Measurements from ENCODE around the gene CCND3. TPM values are rescaled to one million over a fixed set of nuclear protein-coding genes. Genes with fewer than 3 reads are reported as not detected.

The CCND3 gene
- polyA plus RNA-seq, 2 donors, result 24.6 to 30.4 TPM

DNA sequence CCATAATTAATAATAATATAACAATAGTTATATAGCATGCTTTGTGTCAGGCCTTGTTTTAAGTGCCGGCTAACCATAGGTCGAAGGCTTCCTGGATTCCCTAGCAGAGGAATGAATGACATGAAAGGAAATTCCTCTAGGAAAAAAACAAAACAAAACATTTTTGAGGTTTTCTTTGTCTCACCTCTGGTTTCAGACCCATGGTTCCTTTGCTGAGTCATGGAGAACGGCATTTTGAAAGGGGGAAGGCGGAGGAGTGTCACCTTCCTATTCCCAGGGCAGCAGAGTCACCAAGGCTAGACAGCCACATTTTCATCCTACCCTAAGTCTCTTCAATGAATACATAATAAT, 25.3 kb upstream of the CCND3 start:
- H3K27ac ChIP-seq (ENCODE audit: low read depth in 2 of 2, low read length in 1 of 2), result no peak overlapping the region
- H3K27me3 ChIP-seq (ENCODE audit: control insufficient read depth in 1 of 2, insufficient read depth in 2 of 2, low read length in 2 of 2), result no peaks in the 10 kb centered on the region
- no peaks in the 10 kb centered on the region for H3K36me3 ChIP-seq (ENCODE audit: control insufficient read depth in 2 of 2, insufficient read depth in 2 of 2, low read length in 1 of 2)
- 65 to 81% methylated on average over 4 of the region's 4 CpGs for WGBS, 2 donors
- H3K9me3 ChIP-seq (ENCODE audit: control insufficient read depth in 2 of 2, insufficient read depth in 1 of 2, low read depth in 1 of 2, low read length in 1 of 2), result no peaks in the 10 kb centered on the region
- no peak overlapping the region for H3K4me3 ChIP-seq (ENCODE audit: low read depth in 1 of 2, low read length in 2 of 2)
- H3K4me1 ChIP-seq (ENCODE audit: control insufficient read depth in 2 of 2, insufficient read depth in 2 of 2, low read length in 1 of 2), result peaks cover 0 to 2% of the 10 kb centered on the region in 2 donors

DNA sequence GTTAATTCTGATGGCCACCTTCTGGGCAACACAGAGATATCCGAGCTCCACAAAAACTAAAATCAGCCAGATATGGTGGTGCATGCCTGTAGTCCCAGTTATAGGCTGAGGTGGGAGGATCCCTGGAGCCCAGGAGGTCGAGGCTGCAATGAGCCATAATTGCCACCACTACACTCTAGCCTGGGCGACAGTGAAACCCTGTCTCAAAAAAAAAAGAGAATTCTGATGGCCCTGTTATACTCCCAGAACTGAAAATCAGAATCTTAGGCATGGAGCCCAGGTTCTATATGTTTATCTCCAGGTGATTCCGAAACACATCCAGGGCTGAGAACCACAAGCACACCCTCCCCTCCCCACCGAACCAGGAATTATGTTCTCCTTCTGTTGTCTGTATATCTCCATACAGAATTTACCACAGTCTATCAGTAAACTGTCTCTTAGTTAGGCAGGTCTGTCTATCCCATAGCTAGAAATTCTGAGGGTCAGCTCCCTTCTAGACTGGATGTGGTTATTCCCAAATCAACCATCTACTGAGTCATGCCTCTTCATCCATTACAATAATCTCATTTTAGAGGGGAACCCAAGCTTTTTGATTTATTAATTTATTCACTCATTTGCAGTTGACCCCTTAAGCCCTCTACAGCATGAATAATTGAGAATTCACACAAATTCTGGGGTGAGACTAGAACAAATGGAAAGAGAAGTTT, 24.8 kb upstream of the CCND3 start:
- no peaks in the 10 kb centered on the region for H3K27me3 ChIP-seq (ENCODE audit: control insufficient read depth in 1 of 2, insufficient read depth in 2 of 2, low read length in 2 of 2)
- H3K27ac ChIP-seq (ENCODE audit: low read depth in 2 of 2, low read length in 1 of 2), result no peak overlapping the region
- no peak overlapping the region for H3K4me3 ChIP-seq (ENCODE audit: low read depth in 1 of 2, low read length in 2 of 2)
- no peaks in the 10 kb centered on the region for H3K9me3 ChIP-seq (ENCODE audit: control insufficient read depth in 2 of 2, insufficient read depth in 1 of 2, low read depth in 1 of 2, low read length in 1 of 2)
- peaks cover 0 to 2% of the 10 kb centered on the region in 2 donors for H3K4me1 ChIP-seq (ENCODE audit: control insufficient read depth in 2 of 2, insufficient read depth in 2 of 2, low read length in 1 of 2)
- WGBS, 2 donors, result 73 to 85% methylated on average over 4 to 5 of the region's 5 CpGs
- H3K36me3 ChIP-seq (ENCODE audit: control insufficient read depth in 2 of 2, insufficient read depth in 2 of 2, low read length in 1 of 2), result no peaks in the 10 kb centered on the region

DNA sequence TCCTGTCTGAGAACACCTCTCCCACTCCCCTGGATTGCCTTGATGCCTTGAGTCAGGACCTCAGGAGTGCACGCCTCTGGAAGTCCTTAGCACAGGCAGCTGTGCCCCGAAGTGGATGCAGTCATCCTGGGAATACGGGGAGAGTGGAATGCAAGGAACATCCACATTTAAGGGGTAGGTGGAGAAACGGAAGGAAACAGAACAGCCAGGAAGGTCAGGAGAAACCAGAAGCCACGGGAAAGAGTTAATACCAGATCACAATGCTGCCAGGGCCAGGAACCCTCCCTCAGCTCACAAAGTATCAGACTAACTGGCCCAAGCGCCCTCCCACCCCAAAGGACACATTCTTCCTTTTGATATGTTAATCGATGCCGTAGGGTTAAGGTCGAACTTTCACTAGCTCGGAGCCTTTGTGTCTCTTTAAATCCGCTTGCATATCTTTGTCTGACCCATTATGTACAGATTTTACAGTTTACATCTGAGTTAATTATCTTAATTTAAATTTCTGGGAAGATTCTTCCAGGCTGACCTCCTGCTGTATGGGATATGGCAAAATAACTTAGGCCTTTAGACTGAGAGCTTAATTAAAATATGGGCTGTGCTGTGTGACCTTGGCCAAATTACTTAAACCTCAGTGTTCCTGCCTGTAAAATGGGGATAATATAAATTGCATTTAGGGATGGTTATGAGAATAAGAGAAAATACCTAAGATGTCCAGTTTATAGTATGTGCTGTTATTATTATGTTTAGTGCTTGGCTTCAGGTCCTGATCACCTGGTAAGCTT, 24.0 kb upstream of the CCND3 start:
- WGBS, 2 donors, result 69 to 77% methylated on average over 11 of the region's 11 CpGs
- no peaks in the 10 kb centered on the region for H3K9me3 ChIP-seq (ENCODE audit: control insufficient read depth in 2 of 2, insufficient read depth in 1 of 2, low read depth in 1 of 2, low read length in 1 of 2)
- H3K27me3 ChIP-seq (ENCODE audit: control insufficient read depth in 1 of 2, insufficient read depth in 2 of 2, low read length in 2 of 2), result no peaks in the 10 kb centered on the region
- H3K27ac ChIP-seq (ENCODE audit: low read depth in 2 of 2, low read length in 1 of 2), result no peak overlapping the region
- peaks cover 0 to 2% of the 10 kb centered on the region in 2 donors for H3K4me1 ChIP-seq (ENCODE audit: control insufficient read depth in 2 of 2, insufficient read depth in 2 of 2, low read length in 1 of 2)
- H3K4me3 ChIP-seq (ENCODE audit: low read depth in 1 of 2, low read length in 2 of 2), result no peak overlapping the region
- no peaks in the 10 kb centered on the region for H3K36me3 ChIP-seq (ENCODE audit: control insufficient read depth in 2 of 2, insufficient read depth in 2 of 2, low read length in 1 of 2)

DNA sequence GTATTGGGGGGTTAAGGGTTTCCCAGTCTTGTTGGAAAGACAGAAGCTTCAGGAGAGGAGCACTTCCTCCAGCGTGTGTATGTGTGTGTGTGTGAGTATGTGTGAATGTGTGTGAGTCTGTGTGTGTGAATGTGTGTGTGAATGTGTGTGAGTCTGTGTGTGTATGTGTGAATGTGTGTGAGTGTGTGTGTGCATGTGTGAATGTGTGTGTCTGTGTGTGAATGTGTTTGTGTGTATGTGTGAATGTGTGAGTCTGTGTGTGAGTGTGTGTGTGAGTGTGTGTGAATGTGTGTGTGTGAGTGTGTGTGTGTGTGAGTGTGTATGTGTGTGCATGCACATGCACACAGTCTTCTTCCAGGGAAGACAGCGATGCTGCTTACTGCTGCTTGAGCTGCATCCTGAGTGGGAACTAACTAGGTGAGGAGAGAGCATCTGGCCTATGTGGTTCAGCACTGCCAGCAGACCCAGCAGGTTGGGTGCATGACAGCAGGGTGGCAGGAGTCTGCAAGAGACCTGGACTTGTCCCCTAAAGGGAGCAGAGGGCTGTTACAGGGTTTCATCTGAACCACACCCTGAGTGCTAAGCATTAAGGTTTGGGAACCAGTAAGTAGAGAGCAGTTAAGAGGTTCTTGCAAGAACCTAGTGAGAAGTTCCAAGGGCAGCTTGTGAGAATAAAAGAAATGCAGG, 22.7 kb upstream of the CCND3 start:
- Histone ChIP-seq H3K36me3 (ENCODE audit: control insufficient read depth in 2 of 2, insufficient read depth in 2 of 2, low read length in 1 of 2) (no peaks in the 10 kb centered on the region), H3K27me3 (ENCODE audit: control insufficient read depth in 1 of 2, insufficient read depth in 2 of 2, low read length in 2 of 2) (no peaks in the 10 kb centered on the region), H3K27ac (ENCODE audit: low read depth in 2 of 2, low read length in 1 of 2) (no peak overlapping the region), H3K9me3 (ENCODE audit: control insufficient read depth in 2 of 2, insufficient read depth in 1 of 2, low read depth in 1 of 2, low read length in 1 of 2) (no peaks in the 10 kb centered on the region), H3K4me3 (ENCODE audit: low read depth in 1 of 2, low read length in 2 of 2) (no peak overlapping the region), H3K4me1 (ENCODE audit: control insufficient read depth in 2 of 2, insufficient read depth in 2 of 2, low read length in 1 of 2) (peaks cover 0 to 2% of the 10 kb centered on the region in 2 donors)
- WGBS, 2 donors, result 72 to 78% methylated on average over 2 of the region's 2 CpGs

DNA sequence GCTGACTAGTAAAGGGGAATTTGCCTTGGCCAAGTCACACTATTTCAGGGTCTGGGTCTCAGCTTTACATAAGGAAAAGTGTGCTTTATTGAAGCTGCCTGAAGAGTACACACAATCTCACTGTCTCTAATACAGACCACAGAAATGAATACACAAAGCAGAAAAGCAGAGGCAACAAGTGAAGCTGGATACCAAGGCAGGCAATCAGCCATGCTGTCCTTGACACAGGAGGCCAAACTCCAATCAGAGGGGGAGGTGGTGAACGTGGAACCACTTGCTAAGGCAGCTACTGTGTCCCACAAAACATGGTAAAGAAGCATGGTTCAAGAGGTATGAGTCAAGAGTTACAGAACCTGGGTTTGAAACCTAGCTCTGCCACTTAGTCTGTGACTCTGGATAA, 21.8 kb upstream of the CCND3 start:
- peaks cover 0 to 2% of the 10 kb centered on the region in 2 donors for H3K4me1 ChIP-seq (ENCODE audit: control insufficient read depth in 2 of 2, insufficient read depth in 2 of 2, low read length in 1 of 2)
- no peaks in the 10 kb centered on the region for H3K27me3 ChIP-seq (ENCODE audit: control insufficient read depth in 1 of 2, insufficient read depth in 2 of 2, low read length in 2 of 2)
- H3K9me3 ChIP-seq (ENCODE audit: control insufficient read depth in 2 of 2, insufficient read depth in 1 of 2, low read depth in 1 of 2, low read length in 1 of 2), result no peaks in the 10 kb centered on the region
- no peak overlapping the region for H3K27ac ChIP-seq (ENCODE audit: low read depth in 2 of 2, low read length in 1 of 2)
- no peak overlapping the region for H3K4me3 ChIP-seq (ENCODE audit: low read depth in 1 of 2, low read length in 2 of 2)
- no peaks in the 10 kb centered on the region for H3K36me3 ChIP-seq (ENCODE audit: control insufficient read depth in 2 of 2, insufficient read depth in 2 of 2, low read length in 1 of 2)
- 53 to 57% methylated on average over 1 of the region's 1 CpG for WGBS, 2 donors

DNA sequence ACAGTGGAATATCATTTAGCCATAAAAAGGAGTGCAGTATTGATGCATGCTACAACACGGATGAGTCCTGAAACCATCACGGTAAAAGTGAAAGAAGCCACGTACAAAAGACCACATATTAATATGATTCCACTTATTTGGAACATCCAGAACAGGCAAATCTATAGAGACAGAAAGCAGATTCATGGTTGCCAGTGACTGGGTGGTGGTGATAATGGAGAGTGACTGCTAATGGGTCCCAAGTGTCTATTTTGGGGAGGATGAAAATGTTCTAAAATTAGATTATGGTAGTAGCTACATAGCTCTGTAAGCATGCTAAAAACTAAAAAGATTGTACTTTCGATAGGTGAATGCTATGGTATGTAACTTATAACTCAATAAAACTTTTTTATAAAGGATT, 18.4 kb upstream of the CCND3 start:
- no peak overlapping the region for H3K27ac ChIP-seq (ENCODE audit: low read depth in 2 of 2, low read length in 1 of 2)
- no peaks in the 10 kb centered on the region for H3K9me3 ChIP-seq (ENCODE audit: control insufficient read depth in 2 of 2, insufficient read depth in 1 of 2, low read depth in 1 of 2, low read length in 1 of 2)
- 93 to 95% methylated on average over 4 of the region's 4 CpGs for WGBS, 2 donors
- no peaks in the 10 kb centered on the region for H3K27me3 ChIP-seq (ENCODE audit: control insufficient read depth in 1 of 2, insufficient read depth in 2 of 2, low read length in 2 of 2)
- H3K4me1 ChIP-seq (ENCODE audit: control insufficient read depth in 2 of 2, insufficient read depth in 2 of 2, low read length in 1 of 2), result peaks cover 0 to 2% of the 10 kb centered on the region in 2 donors
- no peak overlapping the region for H3K4me3 ChIP-seq (ENCODE audit: low read depth in 1 of 2, low read length in 2 of 2)
- no peaks in the 10 kb centered on the region for H3K36me3 ChIP-seq (ENCODE audit: control insufficient read depth in 2 of 2, insufficient read depth in 2 of 2, low read length in 1 of 2)

DNA sequence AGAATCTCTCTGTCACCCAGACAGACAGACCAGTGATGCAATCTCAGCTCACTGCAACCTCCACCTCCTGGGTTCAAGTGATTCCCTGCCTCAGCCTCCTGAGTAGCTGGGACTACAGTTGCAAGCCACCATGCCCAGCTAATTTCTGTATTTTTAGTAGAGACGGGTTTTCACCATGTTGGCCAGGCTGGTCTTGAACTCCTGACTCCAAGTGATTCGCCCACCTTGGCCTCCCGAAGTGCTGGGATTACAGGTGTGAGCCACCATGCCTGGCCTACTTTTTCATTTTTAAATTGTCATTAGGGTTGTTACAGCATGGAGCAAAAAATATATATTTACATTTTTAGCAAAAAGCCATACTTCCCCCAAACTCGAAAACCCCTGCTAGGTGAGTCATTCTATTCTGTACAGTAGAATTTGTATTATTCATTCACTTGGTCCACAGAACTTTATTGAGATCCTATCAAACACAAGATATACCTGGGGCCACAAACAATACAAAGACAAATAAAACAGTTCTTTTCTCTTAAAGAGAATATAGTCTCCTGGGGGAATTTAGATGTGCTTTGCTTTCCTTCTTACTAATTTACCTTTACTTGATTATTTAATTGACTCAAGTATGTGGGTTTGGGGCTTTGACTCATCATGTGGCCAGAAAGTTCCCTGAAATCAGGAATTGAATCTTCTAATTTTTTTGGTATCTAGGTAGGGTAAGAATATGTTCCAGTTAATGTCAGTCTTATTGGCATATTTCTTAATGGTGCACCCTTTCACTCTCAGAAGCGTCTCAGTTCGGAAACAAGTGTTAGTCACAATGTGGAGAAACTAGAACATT, 16.6 kb upstream of the CCND3 start:
- 80 to 91% methylated on average over 6 of the region's 6 CpGs for WGBS, 2 donors
- no peaks in the 10 kb centered on the region for H3K9me3 ChIP-seq (ENCODE audit: control insufficient read depth in 2 of 2, insufficient read depth in 1 of 2, low read depth in 1 of 2, low read length in 1 of 2)
- H3K36me3 ChIP-seq (ENCODE audit: control insufficient read depth in 2 of 2, insufficient read depth in 2 of 2, low read length in 1 of 2), result no peaks in the 10 kb centered on the region
- H3K27ac ChIP-seq (ENCODE audit: low read depth in 2 of 2, low read length in 1 of 2), result no peak overlapping the region
- no peaks in the 10 kb centered on the region for H3K4me1 ChIP-seq (ENCODE audit: control insufficient read depth in 2 of 2, insufficient read depth in 2 of 2, low read length in 1 of 2)
- H3K27me3 ChIP-seq (ENCODE audit: control insufficient read depth in 1 of 2, insufficient read depth in 2 of 2, low read length in 2 of 2), result no peaks in the 10 kb centered on the region
- no peak overlapping the region for H3K4me3 ChIP-seq (ENCODE audit: low read depth in 1 of 2, low read length in 2 of 2)

DNA sequence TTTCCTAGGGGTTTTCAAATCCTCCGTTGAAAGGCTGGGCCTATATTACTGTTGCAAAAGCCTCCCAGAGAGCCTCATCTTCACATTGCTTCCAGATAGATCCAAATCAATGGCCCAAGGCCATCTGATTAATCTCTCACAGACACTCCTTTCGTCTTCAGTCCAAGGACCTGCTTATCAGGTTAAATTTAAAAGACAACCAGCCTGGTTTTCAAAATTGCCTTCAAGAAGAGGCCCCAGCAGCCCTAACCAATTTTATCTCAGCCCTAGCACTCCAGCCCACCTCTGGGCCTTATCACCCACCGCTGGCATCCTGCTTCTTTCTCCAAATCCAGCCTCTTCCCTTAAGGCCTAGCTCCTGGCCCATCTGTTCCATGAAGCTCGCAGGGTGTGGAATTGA, 15.5 kb upstream of the CCND3 start:
- H3K27me3 ChIP-seq (ENCODE audit: control insufficient read depth in 1 of 2, insufficient read depth in 2 of 2, low read length in 2 of 2), result no peaks in the 10 kb centered on the region
- 69 to 72% methylated on average over 4 of the region's 4 CpGs for WGBS, 2 donors
- H3K9me3 ChIP-seq (ENCODE audit: control insufficient read depth in 2 of 2, insufficient read depth in 1 of 2, low read depth in 1 of 2, low read length in 1 of 2), result no peaks in the 10 kb centered on the region
- no peaks in the 10 kb centered on the region for H3K36me3 ChIP-seq (ENCODE audit: control insufficient read depth in 2 of 2, insufficient read depth in 2 of 2, low read length in 1 of 2)
- H3K27ac ChIP-seq (ENCODE audit: low read depth in 2 of 2, low read length in 1 of 2), result no peak overlapping the region
- H3K4me3 ChIP-seq (ENCODE audit: low read depth in 1 of 2, low read length in 2 of 2), result no peak overlapping the region
- no peaks in the 10 kb centered on the region for H3K4me1 ChIP-seq (ENCODE audit: control insufficient read depth in 2 of 2, insufficient read depth in 2 of 2, low read length in 1 of 2)

DNA sequence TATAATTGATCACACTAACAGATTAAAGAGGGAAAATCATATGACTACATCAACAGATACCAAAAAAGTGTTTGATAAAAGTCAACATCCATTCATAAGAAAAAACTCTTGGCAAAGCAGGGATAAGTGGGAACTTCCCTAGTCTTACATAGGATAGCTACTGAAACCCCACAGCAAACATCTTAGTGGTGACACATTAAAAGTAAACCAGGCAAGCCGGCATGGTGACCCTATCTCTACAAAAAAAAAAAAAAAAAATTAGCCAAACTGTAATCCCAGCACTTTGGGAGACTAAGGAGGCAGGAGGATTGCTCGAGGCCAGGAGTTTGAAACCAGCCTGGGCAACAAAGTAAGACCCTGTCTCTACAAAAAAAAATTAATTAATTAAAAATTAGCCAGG, 13.8 kb upstream of the CCND3 start:
- H3K9me3 ChIP-seq (ENCODE audit: control insufficient read depth in 2 of 2, insufficient read depth in 1 of 2, low read depth in 1 of 2, low read length in 1 of 2), result no peaks in the 10 kb centered on the region
- no peaks in the 10 kb centered on the region for H3K27me3 ChIP-seq (ENCODE audit: control insufficient read depth in 1 of 2, insufficient read depth in 2 of 2, low read length in 2 of 2)
- WGBS, 2 donors, result 80 to 81% methylated on average over 2 of the region's 2 CpGs
- H3K36me3 ChIP-seq (ENCODE audit: control insufficient read depth in 2 of 2, insufficient read depth in 2 of 2, low read length in 1 of 2), result no peaks in the 10 kb centered on the region
- H3K4me3 ChIP-seq (ENCODE audit: low read depth in 1 of 2, low read length in 2 of 2), result no peak overlapping the region
- H3K27ac ChIP-seq (ENCODE audit: low read depth in 2 of 2, low read length in 1 of 2), result no peak overlapping the region
- no peaks in the 10 kb centered on the region for H3K4me1 ChIP-seq (ENCODE audit: control insufficient read depth in 2 of 2, insufficient read depth in 2 of 2, low read length in 1 of 2)

Data from esophagus (tissue), 2 donors.